Esophagus muscularis mucosa (tissue), 4 donors: Measurements from ENCODE around the gene MYRF.

ENCODE experiments used
- CTCF ChIP-seq, 3 experiments: fragments of 200-600 bp in 2 of 3; fragments of 450-650 bp in 1 of 3; sonication (generic) in 2 of 3; IDR thresholded peaks; one replicate each; pipeline ENCODE4 v1.5.1; 2017 to 2019; ENCODE audit warnings: antibody characterized with exemption in 3 of 3, mild to moderate bottlenecking in 2 of 3, moderate library complexity in 1 of 3
- EP300 ChIP-seq: sonication (generic); formaldehyde crosslinking; IDR thresholded peaks from one replicate; pipeline ENCODE4 v1.6.1; 2017; ENCODE audit warnings: antibody characterized with exemption
- POLR2A ChIP-seq: fragments of 450-650 bp; IDR thresholded peaks from one replicate; pipeline ENCODE4 v1.6.1; 2017; ENCODE audit warnings: antibody characterized with exemption, moderate library complexity, mild to moderate bottlenecking, low read depth
- POLR2AphosphoS5 ChIP-seq, 2 donors: sonication (generic); formaldehyde crosslinking; IDR thresholded peaks; one replicate each; pipeline ENCODE4 v1.6.1; 2017; ENCODE audit warnings: antibody characterized with exemption in 2 of 2

GRCh38 chr11:61826930-61827570 lies 74.6 kb downstream of the MYRF start:
- TF ChIP-seq CTCF (IDR thresholded peaks at IDR 0.05) (no peak), POLR2A (no peak), POLR2AphosphoS5 (IDR thresholded peaks at IDR 0.05) (no peak), EP300 (no peak)
